ENCODE results near the gene AFF4.
"Not testable (repeated sequence)": the region's sequence is repeated elsewhere in the genome, so short reads cannot be mapped to it uniquely, and the experiment has no call there.

DNA sequence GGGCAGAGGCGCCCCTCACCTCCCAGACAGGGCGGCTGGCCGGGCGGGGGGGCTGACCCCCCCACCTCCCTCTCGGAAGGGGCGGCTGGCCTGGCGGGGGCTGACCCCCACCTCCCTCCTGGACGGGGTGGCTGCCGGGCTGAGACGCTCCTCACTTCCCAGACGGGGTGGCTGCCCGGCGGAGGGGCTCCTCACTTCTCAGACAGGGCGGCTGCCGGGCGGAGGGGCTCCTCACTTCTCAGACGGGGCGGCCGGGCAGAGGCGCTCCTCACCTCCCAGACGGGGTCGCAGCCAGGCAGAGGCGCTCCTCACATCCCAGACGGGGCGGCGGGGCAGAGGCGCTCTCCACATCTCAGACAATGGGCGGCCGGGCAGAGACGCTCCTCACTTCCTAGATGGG lies 19.5 kb upstream of the AFF4 start:
- TF ChIP-seq, protein P1, sequence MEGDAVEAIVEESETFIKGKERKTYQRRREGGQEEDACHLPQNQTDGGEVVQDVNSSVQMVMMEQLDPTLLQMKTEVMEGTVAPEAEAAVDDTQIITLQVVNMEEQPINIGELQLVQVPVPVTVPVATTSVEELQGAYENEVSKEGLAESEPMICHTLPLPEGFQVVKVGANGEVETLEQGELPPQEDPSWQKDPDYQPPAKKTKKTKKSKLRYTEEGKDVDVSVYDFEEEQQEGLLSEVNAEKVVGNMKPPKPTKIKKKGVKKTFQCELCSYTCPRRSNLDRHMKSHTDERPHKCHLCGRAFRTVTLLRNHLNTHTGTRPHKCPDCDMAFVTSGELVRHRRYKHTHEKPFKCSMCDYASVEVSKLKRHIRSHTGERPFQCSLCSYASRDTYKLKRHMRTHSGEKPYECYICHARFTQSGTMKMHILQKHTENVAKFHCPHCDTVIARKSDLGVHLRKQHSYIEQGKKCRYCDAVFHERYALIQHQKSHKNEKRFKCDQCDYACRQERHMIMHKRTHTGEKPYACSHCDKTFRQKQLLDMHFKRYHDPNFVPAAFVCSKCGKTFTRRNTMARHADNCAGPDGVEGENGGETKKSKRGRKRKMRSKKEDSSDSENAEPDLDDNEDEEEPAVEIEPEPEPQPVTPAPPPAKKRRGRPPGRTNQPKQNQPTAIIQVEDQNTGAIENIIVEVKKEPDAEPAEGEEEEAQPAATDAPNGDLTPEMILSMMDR (IDR thresholded peaks at IDR 0.05; ENCODE audit: poor library complexity): not testable (repeated sequence)
- not testable (repeated sequence) for TF ChIP-seq EZH2phosphoT487 (IDR thresholded peaks at IDR 0.05; ENCODE audit: low read depth, severe bottlenecking, unreplicated experiment)
